GM19239 (cell line): ENCODE results near the gene METTL25.
A peak's percentile ranks its signal among the peaks of the same experiment; 100 is the strongest.

Experiments used
- DNase-seq: peaks from one replicate; pipeline ENCODE4 v3.0.0; 2011; ENCODE audit warnings: low spot score; ENCODE audit not compliant: insufficient read length
- FAIRE-seq: peaks from 2 replicates; lab custom pipeline; 2011; peaks lifted over from hg19 to GRCh38; lab: Jason Lieb, UNC

The METTL25 gene

DNA sequence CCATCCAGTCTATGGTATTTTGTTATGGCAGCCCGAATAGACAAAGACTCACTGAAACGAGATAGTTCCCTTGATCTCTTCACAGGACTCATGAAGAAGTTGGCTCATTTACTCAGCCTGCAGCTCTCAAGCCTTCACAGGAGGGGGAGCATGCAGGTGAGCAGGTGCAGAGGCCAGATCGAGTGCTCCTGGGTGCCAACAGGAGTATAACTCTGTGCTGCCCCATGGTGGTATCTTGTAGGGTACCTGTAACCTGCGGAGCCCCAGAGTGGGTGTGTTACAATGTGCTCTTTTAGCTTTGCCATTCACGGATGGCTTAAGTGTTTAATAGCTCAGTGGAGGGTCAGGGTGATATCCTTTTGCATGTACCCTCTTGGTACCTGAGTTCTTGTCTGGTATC lies 159.5 kb downstream of the METTL25 start:
- no peak for DNase-seq
- no peak for FAIRE-seq

DNA sequence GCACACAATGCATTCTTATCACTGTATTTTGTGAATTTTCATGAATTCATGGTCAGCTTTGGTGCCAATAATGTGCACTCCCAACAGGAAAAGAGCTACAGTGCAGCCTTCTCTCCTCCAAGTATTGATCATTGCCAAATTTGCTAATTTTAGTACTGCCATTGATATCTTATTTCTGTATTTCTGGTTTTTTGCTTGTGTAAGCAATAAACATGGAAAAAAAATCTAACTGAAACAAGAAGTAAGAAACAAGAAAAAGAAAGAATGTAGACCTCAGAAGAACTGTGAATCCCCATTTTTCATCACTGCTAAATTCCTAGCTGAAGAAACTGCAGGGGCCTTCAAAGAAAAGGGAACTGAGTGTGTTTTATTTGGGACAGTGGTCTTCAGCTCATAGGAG lies 161.2 kb downstream of the METTL25 start:
- FAIRE-seq: no peak

GRCh38 chr12:82522285-82522684 lies 164.0 kb downstream of the METTL25 start:
- FAIRE-seq: no peak
- no peak for DNase-seq

More for the DNA sequence above, 161.2 kb downstream of the METTL25 start:
- DNase-seq: no peak

- FAIRE-seq: no peak
These were observed 164.4 kb downstream of the METTL25 start for GRCh38 chr12:82522762-82523161.

GRCh38 chr12:82523996-82524395 lies 165.7 kb downstream of the METTL25 start:
- DNase-seq (no peak), FAIRE-seq (peak; percentile 89)

More at GRCh38 chr12:82522762-82523161, 164.4 kb downstream of the METTL25 start:
- no peak for DNase-seq

- FAIRE-seq (peak; percentile 14), DNase-seq (no peak)
These were observed 166.3 kb downstream of the METTL25 start for GRCh38 chr12:82524641-82525040.

GRCh38 chr12:82525616-82526015 lies 167.3 kb downstream of the METTL25 start:
- no peak for DNase-seq
- FAIRE-seq: no peak

DNA sequence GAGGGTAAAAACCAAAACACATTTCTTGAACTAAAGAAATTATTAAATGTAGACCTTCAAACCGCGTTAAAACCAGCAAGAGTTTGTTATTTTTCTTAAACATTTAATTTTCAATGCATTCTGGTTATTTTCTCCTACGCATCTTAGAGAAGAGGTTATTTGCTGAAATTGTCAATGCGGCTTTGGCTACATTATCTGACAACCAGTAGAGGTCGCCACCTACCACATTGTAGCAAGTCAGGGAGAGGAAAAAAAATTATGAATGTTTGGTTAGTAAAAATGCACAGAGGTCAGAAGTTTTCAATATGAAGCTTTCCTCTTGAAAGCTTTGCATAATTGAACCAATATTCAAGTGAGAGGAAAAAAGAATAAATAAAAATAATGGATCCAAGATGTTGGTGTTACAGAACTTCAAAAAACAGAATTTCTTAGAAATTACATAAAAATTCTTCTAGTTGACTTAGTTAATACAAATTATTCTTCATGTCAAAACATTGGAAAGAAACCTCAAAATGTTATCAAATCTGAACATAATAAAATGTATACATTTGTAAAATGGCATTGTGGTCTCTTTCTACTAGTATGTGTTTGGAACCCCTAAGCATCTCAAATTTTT lies 168.9 kb downstream of the METTL25 start:
- DNase-seq (peak; percentile 6), FAIRE-seq (peak; percentile 98)
